ENCODE measurements around the gene TMEM179B. TPM values are rescaled to one million over a fixed set of nuclear protein-coding genes. Genes with fewer than 3 reads are reported as not detected.

The TMEM179B gene
- total and polyA plus RNA-seq, 9 of the 15 experiments (the other 6 are each of a cell fraction or from before 2014, with no cell fraction given), result 27.7 to 105 (median 37.0) TPM

DNA sequence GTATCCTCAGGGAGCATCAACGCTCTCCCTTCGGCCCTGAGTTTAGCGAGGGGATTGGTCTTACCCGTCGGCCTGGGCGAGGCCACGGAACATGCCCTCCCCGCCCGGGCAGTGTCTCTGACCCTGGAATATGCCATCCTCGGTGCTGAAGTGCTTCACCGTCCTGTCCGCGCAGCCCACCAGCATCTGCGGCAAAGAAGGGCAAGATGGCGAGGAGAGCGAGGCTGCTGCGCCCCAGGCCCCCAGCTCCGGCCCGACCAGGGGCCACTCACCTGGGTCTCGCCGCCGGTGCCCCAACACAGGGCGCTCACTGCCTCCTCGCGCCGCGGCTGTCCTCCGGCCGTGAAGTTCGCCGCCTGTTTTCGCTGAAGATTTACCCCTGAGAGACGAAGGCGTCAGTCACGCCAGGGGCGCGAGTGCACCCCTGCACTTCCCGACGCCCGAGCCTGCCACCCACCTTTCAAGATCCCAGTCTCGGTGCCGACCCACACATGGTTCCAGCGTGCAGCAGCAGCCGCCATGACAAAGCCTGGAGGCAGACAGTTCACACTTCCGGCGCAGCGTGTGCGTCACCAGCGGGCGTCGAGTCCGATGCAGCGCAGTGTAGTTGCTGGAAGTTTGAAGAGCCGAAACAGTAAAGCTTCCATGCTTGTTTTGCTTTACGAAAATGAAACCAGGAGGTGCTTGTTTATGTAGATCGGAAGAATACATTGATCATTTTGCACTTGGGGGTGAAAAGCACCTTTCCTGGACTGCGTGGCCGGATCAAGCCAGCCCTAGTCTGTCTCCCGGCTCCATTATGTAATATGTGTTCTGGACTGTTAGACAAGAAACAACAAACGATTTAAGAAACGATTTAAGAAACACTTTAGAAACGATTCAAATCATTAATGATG, 52.1 kb downstream of the TMEM179B start, which contains the start of gene WDR74 (continued):
- TF ChIP-seq AFF1 (IDR thresholded peaks at IDR 0.05; ENCODE audit: low read depth in 1 of 2, partially characterized antibody in 2 of 2) (peak; percentile 6 to 68), NCOA6 (IDR thresholded peaks at IDR 0.05) (no peak), MIER1 (IDR thresholded peaks at IDR 0.05; ENCODE audit: low read depth) (no peak), BRD4 (IDR thresholded peaks at IDR 0.05) (no peak), NONO (IDR thresholded peaks at IDR 0.05; ENCODE audit: low read depth in 2 of 2, low read length in 1 of 2) (peak in 1 of 2 experiments; percentile 9; a peak in 1 of 4 replicates), SIN3B (IDR thresholded peaks at IDR 0.05; ENCODE audit: low read depth) (peak; percentile 97), STAT5B (CRISPR knock-in tag; IDR thresholded peaks at IDR 0.05) (no peak), COPS2 (conservative IDR thresholded peaks at IDR 0.05) (no peak), ZNF76 (CRISPR knock-in tag; IDR thresholded peaks at IDR 0.05; ENCODE audit: borderline replicate concordance) (no peak), JUN (IDR thresholded peaks at IDR 0.05; ENCODE audit: borderline replicate concordance, low read depth, low read length) (peak; percentile 92; the same call in 1 of the 2 replicates), JUN (CRISPR knock-in tag; IDR thresholded peaks at IDR 0.05; ENCODE audit: borderline replicate concordance) (peak; percentile 82), CAMTA2 (CRISPR knock-in tag; conservative IDR thresholded peaks at IDR 0.05) (0 out of 2 replicates have a peak, but pooled peaks have one; percentile 9), FOXJ3 (CRISPR knock-in tag; IDR thresholded peaks at IDR 0.05) (no peak), BCOR (IDR thresholded peaks at IDR 0.05) (no peak), NR4A1 (CRISPR knock-in tag; IDR thresholded peaks at IDR 0.05) (no peak), NR4A1 (tag; IDR thresholded peaks at IDR 0.05) (0 out of 2 replicates have a peak, but pooled peaks have one; percentile 36), ZNF316 (IDR thresholded peaks at IDR 0.05) (no peak), NR2F6 (CRISPR knock-in tag; IDR thresholded peaks at IDR 0.05) (no peak), CLOCK (CRISPR knock-in tag; IDR thresholded peaks at IDR 0.05; ENCODE audit: borderline replicate concordance) (no peak)
- TF ChIP-seq, protein P1, sequence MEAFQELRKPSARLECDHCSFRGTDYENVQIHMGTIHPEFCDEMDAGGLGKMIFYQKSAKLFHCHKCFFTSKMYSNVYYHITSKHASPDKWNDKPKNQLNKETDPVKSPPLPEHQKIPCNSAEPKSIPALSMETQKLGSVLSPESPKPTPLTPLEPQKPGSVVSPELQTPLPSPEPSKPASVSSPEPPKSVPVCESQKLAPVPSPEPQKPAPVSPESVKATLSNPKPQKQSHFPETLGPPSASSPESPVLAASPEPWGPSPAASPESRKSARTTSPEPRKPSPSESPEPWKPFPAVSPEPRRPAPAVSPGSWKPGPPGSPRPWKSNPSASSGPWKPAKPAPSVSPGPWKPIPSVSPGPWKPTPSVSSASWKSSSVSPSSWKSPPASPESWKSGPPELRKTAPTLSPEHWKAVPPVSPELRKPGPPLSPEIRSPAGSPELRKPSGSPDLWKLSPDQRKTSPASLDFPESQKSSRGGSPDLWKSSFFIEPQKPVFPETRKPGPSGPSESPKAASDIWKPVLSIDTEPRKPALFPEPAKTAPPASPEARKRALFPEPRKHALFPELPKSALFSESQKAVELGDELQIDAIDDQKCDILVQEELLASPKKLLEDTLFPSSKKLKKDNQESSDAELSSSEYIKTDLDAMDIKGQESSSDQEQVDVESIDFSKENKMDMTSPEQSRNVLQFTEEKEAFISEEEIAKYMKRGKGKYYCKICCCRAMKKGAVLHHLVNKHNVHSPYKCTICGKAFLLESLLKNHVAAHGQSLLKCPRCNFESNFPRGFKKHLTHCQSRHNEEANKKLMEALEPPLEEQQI (IDR thresholded peaks at IDR 0.05), result no peak
